GM12891 (cell line): Measurements from ENCODE around the gene SNUPN.

ENCODE experiments used
- PAX5 ChIP-seq: IDR thresholded peaks from 2 replicates; pipeline ENCODE4 v1.6.1; 2011; ENCODE audit warnings: low read length, moderate library complexity, mild to moderate bottlenecking; ENCODE audit not compliant: insufficient read depth, severe bottlenecking
- POLR2A ChIP-seq: IDR thresholded peaks from 2 replicates; pipeline ENCODE4 v1.6.1; 2011; ENCODE audit warnings: low read depth, low read length, control low read depth
- POLR2AphosphoS5 ChIP-seq: IDR thresholded peaks from 2 replicates; pipeline ENCODE4 v1.6.1; 2011; ENCODE audit warnings: low read depth, low read length, control low read depth
- POU2F2 ChIP-seq: IDR thresholded peaks from 2 replicates; pipeline ENCODE4 v1.6.1; 2011; ENCODE audit warnings: low read depth, mild to moderate bottlenecking, control low read depth, low read length, moderate library complexity
- SPI1 ChIP-seq: IDR thresholded peaks from 2 replicates; pipeline ENCODE4 v1.6.1; 2011; ENCODE audit warnings: low read depth, low read length, control low read depth
- TAF1 ChIP-seq: IDR thresholded peaks from 2 replicates; pipeline ENCODE4 v1.6.1; 2011; ENCODE audit warnings: low read depth, low read length, control low read depth

DNA sequence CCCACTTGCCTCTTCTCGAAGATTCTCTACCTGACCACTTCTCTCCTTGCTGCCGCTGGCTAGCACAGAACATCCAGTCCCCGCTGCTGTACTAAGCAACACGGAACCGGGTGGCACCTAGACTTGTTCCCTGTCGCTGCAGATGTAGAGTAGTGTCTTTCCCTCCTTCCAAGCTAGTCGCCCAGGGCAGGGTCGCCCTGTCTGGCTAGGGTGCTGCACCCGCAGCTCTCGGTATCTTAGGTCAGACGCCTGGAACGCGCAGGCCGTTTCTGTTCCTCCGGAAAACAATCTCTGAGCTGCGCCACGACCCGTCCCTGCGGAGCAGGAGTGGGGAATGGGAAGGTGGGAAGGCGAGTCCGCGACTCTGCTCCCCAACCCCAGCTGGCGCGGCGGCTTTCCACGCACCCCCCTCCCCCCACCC, 21.4 kb upstream of the SNUPN start:
- TF ChIP-seq POLR2AphosphoS5, result no peak
- no peak for TF ChIP-seq TAF1
- TF ChIP-seq POLR2A, result no peak
- TF ChIP-seq PAX5, result no peak
- TF ChIP-seq SPI1, result no peak
- TF ChIP-seq POU2F2, result no peak
